Natural killer cell (primary cell): Measurements from ENCODE around the gene MAP4K2. TPM values are rescaled to one million over a fixed set of nuclear protein-coding genes. Genes with fewer than 3 reads are reported as not detected.

Experiments used
- ATAC-seq, 3 donors: fragments of 150-1000 bp in 2 of 3; fragments of 200-7000 bp in 1 of 3; cut with Tn5 transposase; 1 replicate in 1 of 3; 2 replicates in 2 of 3; pipeline ENCODE4 v1.10.0; 2021; ENCODE audit warnings: mild to moderate bottlenecking in 2 of 3, moderate library complexity in 2 of 3
- DNase-seq, 2 donors: peaks; one replicate each; pipeline versions ENCODE4 v3.0.0 to v3.0.0-alpha.2; 2013 to 2021; ENCODE audit warnings: mixed read lengths in 1 of 2
- H3K27ac ChIP-seq: one replicate; pipeline ENCODE4 v1.5.1; 2013; ENCODE audit warnings: mild to moderate bottlenecking, low read length
- H3K27me3 ChIP-seq: one replicate; pipeline ENCODE4 v1.6.1; 2013; ENCODE audit warnings: low read length; ENCODE audit not compliant: control insufficient read depth, insufficient read depth
- H3K36me3 ChIP-seq: one replicate; pipeline ENCODE4 v1.6.1; 2013; ENCODE audit warnings: low read length; ENCODE audit not compliant: control insufficient read depth, insufficient read depth
- H3K4me1 ChIP-seq: one replicate; pipeline ENCODE4 v1.6.1; 2013; ENCODE audit warnings: low read length; ENCODE audit not compliant: control insufficient read depth, insufficient read depth
- H3K4me3 ChIP-seq: one replicate; pipeline ENCODE4 v1.5.1; 2013; ENCODE audit warnings: low read length
- H3K9me3 ChIP-seq: one replicate; pipeline ENCODE4 v1.6.1; 2013; ENCODE audit warnings: low read length; ENCODE audit not compliant: control insufficient read depth, insufficient read depth
- H3K27ac Mint-ChIP-seq, 2 donors: one replicate each; pipeline ENCODE4 v1.8.0; 2022; ENCODE audit warnings: mild to moderate bottlenecking in 2 of 2, mixed read lengths in 2 of 2, moderate library complexity in 1 of 2
- H3K27me3 Mint-ChIP-seq, 2 donors: one replicate each; pipeline ENCODE4 v1.8.0; 2022; ENCODE audit warnings: low read depth in 2 of 2, mixed read lengths in 2 of 2
- H3K36me3 Mint-ChIP-seq: one replicate; pipeline ENCODE4 v1.8.0; 2022; ENCODE audit warnings: mixed read lengths
- H3K4me1 Mint-ChIP-seq, 2 donors: one replicate each; pipeline ENCODE4 v1.8.0; 2022; ENCODE audit warnings: mixed read lengths in 2 of 2
- H3K4me3 Mint-ChIP-seq: one replicate; pipeline ENCODE4 v1.8.0; 2022; ENCODE audit warnings: mild to moderate bottlenecking, moderate library complexity, mixed read lengths
- H3K9me3 Mint-ChIP-seq, 2 donors: one replicate each; pipeline ENCODE4 v1.8.0; 2022; ENCODE audit warnings: mixed read lengths in 2 of 2
- whole genome bisulfite sequencing: methylation state at CpG from one replicate; pipeline ENCODE4 v1.1.7; 2013; ENCODE audit warnings: missing lambda C conversion rate; ENCODE audit not compliant: insufficient coverage; 5-methylcytosine and 5-hydroxymethylcytosine counted together
- intact Hi-C: fragments of 100-400 bp; cut with micrococcal nuclease; formaldehyde crosslinking; loops from one replicate; pipeline ENCODE4 v1.14.2; 2022
- total RNA-seq, 4 donors: library from RNA; stranded (reverse); fragments of 120-200 nt in 1 of 4; gene quantifications; one replicate each; pipeline versions ENCODE4 v1.2.3 to v1.2.4, GENCODE V29; 2013 to 2022
- TF ChIP-seq, protein P1 (sequence below): fragments of 200-600 bp; IDR thresholded peaks from one replicate; pipeline ENCODE4 v1.8.0; 2022; ENCODE audit warnings: antibody characterized with exemption

The MAP4K2 gene
- total RNA-seq, 3 donors from 2014 or later (not counting 1 experiment from before 2014, with no cell fraction given), result 38.3 to 40.6 (median 38.7) TPM

DNA sequence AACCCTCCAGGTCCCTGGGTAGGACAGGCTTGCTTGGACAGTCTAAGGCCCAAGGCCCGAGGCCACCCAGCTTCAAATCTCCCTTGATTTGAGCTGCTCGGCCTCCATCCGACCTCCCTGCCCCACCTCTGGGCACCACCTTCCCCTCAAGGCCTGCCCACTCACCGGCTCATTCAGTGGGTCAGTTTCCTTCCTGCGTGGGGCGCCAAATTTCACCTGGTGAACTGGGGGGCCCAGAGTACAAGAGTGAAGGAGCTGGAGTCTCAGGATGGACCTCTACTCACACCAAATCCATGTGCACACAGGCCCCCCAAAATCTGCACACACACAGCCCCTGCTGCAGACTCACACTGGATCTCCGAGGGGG is 3.8 kb downstream of the MAP4K2 start:
- H3K4me1 ChIP-seq, result peaks cover 40% of the 10 kb centered on the region
- DNase-seq (no peak), ATAC-seq (no peak)
- TF ChIP-seq, protein P1, sequence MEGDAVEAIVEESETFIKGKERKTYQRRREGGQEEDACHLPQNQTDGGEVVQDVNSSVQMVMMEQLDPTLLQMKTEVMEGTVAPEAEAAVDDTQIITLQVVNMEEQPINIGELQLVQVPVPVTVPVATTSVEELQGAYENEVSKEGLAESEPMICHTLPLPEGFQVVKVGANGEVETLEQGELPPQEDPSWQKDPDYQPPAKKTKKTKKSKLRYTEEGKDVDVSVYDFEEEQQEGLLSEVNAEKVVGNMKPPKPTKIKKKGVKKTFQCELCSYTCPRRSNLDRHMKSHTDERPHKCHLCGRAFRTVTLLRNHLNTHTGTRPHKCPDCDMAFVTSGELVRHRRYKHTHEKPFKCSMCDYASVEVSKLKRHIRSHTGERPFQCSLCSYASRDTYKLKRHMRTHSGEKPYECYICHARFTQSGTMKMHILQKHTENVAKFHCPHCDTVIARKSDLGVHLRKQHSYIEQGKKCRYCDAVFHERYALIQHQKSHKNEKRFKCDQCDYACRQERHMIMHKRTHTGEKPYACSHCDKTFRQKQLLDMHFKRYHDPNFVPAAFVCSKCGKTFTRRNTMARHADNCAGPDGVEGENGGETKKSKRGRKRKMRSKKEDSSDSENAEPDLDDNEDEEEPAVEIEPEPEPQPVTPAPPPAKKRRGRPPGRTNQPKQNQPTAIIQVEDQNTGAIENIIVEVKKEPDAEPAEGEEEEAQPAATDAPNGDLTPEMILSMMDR, result no peak
- no peaks in the 10 kb centered on the region for H3K27me3 ChIP-seq
- no peaks in the 10 kb centered on the region for H3K9me3 ChIP-seq
- no peaks in the 10 kb centered on the region for H3K36me3 Mint-ChIP-seq
- no peaks in the 10 kb centered on the region for H3K9me3 Mint-ChIP-seq
- peaks cover 22% of the 10 kb centered on the region for H3K36me3 ChIP-seq
- H3K27me3 Mint-ChIP-seq, result no peaks in the 10 kb centered on the region
- peak overlapping the region in 1 of 2 donors; percentile 32 for H3K27ac Mint-ChIP-seq
- H3K4me3 Mint-ChIP-seq, result no peak overlapping the region
- 79% methylated on average over 7 of the region's 7 CpGs for WGBS
- peaks cover 13 to 14% of the 10 kb centered on the region in 2 donors for H3K4me1 Mint-ChIP-seq
- H3K4me3 ChIP-seq, result no peak overlapping the region
- intact Hi-C loops, result no loop called here
- no peak overlapping the region for H3K27ac ChIP-seq

GRCh38 chr11:64796757-64797541 is 6.1 kb downstream of the MAP4K2 start:
- Mint-ChIP-seq H3K9me3 (no peaks in the 10 kb centered on the region), H3K36me3 (no peaks in the 10 kb centered on the region), H3K27me3 (no peaks in the 10 kb centered on the region), H3K27ac (no peak overlapping the region), H3K4me1 (peaks cover 10 to 11% of the 10 kb centered on the region in 2 donors), H3K4me3 (no peak overlapping the region)
- intact Hi-C loops, result no loop called here
- peaks cover 22% of the 10 kb centered on the region for H3K4me1 ChIP-seq
- no peaks in the 10 kb centered on the region for H3K9me3 ChIP-seq
- H3K27me3 ChIP-seq, result no peaks in the 10 kb centered on the region
- ATAC-seq (no peak), DNase-seq (no peak)
- H3K36me3 ChIP-seq, result peaks cover 22% of the 10 kb centered on the region
- no peak overlapping the region for H3K4me3 ChIP-seq
- no peak overlapping the region for H3K27ac ChIP-seq
- TF ChIP-seq, protein P1, result no peak
- WGBS, result 84% methylated on average over 16 of the region's 19 CpGs

DNA sequence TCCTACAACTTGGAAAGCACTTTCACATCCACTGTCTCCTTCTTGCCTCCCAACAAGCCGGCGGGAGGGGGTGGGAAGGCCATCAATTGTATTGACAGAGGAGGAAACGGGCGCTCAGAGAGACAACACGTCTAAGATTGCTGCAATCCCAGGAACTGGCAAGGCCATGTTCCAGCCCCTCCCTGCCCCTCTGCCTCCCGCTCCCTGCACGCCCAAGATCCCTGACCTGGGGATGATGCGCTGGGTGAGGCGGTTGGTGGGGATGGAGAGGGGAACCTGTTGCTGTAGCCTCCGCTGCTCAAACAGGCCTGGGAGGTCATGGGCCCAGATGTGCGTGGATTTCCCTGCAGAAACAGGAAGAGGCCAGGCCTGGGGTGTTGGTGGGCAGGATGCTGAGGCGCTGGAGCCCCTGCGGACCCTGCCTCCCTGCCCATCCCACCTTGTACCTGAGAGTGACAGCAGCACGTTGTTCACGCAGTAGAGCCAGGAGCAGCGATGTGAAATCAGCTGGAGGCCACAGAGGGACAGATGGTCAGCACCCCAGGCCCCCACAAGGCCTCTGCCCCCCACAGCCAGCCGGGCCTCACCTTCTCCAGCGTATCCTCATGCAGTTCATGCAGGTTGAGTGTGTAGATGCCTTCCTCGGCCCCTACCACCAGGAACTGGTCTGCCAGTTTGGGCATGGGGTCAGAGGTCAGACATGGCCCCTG is 6.8 kb downstream of the MAP4K2 start:
- intact Hi-C loops, result no loop called here
- H3K27me3 Mint-ChIP-seq, result no peaks in the 10 kb centered on the region
- H3K36me3 ChIP-seq, result peaks cover 22% of the 10 kb centered on the region
- no peak overlapping the region for H3K27ac ChIP-seq
- ATAC-seq (no peak), DNase-seq (no peak)
- H3K4me3 Mint-ChIP-seq, result no peak overlapping the region
- no peaks in the 10 kb centered on the region for H3K36me3 Mint-ChIP-seq
- peaks cover 10% of the 10 kb centered on the region in 2 donors for H3K4me1 Mint-ChIP-seq
- TF ChIP-seq, protein P1, result no peak
- WGBS, result 73% methylated on average over 17 of the region's 19 CpGs
- no peak overlapping the region for H3K4me3 ChIP-seq
- no peak overlapping the region for H3K27ac Mint-ChIP-seq
- no peaks in the 10 kb centered on the region for H3K9me3 Mint-ChIP-seq
- H3K4me1 ChIP-seq, result peaks cover 14% of the 10 kb centered on the region
- H3K27me3 ChIP-seq, result no peaks in the 10 kb centered on the region
- no peaks in the 10 kb centered on the region for H3K9me3 ChIP-seq
